ENCODE results near the gene S100PBP. TPM values are rescaled to one million over a fixed set of nuclear protein-coding genes. Genes with fewer than 3 reads are reported as not detected.

S100PBP gene
- total RNA-seq, 1 experiment from 2014 or later: 50.1 TPM

- Histone ChIP-seq H3K9ac (ENCODE audit: extremely low read depth, insufficient read length, low read length) (no peak overlapping the region), H3K18ac (ENCODE audit: insufficient read length, low read depth, low read length) (no peak overlapping the region), H3K27ac (ENCODE audit: insufficient read length, low read depth, low read length) (no peak overlapping the region), H3T11ph (ENCODE audit: low read length) (no peak overlapping the region), H3K23ac (ENCODE audit: insufficient read length, low read depth, low read length) (no peak overlapping the region), H3K56ac (ENCODE audit: insufficient read length, low read depth, low read length) (no peak overlapping the region), H3K23me2 (ENCODE audit: insufficient read length, low read depth, low read length, poor library complexity, severe bottlenecking) (no peaks in the 10 kb centered on the region), H2BK15ac (ENCODE audit: low read depth, low read length) (no peak overlapping the region), H4K20me1 (ENCODE audit: control insufficient read depth, insufficient read depth, insufficient read length) (no peaks in the 10 kb centered on the region), H4K5ac (ENCODE audit: insufficient read length, low read depth, low read length) (no peak overlapping the region), H2BK20ac (ENCODE audit: low read depth, low read length, poor library complexity, severe bottlenecking) (no peak overlapping the region), H3K4me2 (ENCODE audit: insufficient read depth, insufficient read length, low read length) (no peak overlapping the region), H3K27me3 (ENCODE audit: insufficient read depth, low read length) (peaks cover 4% of the 10 kb centered on the region; the same call in 1 of the 2 replicates), H3K79me2 (ENCODE audit: insufficient read depth, low read length) (no peaks in the 10 kb centered on the region), H2AFZ (ENCODE audit: low read length) (no peak overlapping the region), H3K9me3 (ENCODE audit: control insufficient read depth, low read depth, low read length) (no peaks in the 10 kb centered on the region), H2BK12ac (ENCODE audit: insufficient read length, low read depth, low read length) (no peak overlapping the region), H2BK120ac (ENCODE audit: low read depth, low read length, poor library complexity, severe bottlenecking) (no peak overlapping the region), H4K8ac (replicated peaks; ENCODE audit: insufficient read length, low read depth, low read length) (no peak overlapping the region), H3K4ac (ENCODE audit: low read depth, low read length) (no peak overlapping the region), H3K79me1 (ENCODE audit: insufficient read depth, low read depth, low read length, poor library complexity, severe bottlenecking) (no peaks in the 10 kb centered on the region), H3K14ac (ENCODE audit: insufficient read depth, low read length) (no peak overlapping the region), H3K4me1 (ENCODE audit: insufficient read depth, low read length) (no peaks in the 10 kb centered on the region), H2AK5ac (ENCODE audit: insufficient read length, low read length) (no peak overlapping the region), H2BK5ac (ENCODE audit: insufficient read length, low read length) (no peak overlapping the region), H4K91ac (ENCODE audit: insufficient read length, low read depth, low read length) (no peak overlapping the region)
- DNase-seq: no peak
- Mint-ChIP-seq H3K36me3 (ENCODE audit: insufficient read depth in 1 of 3, low read depth in 3 of 3) (no peaks in the 10 kb centered on the region), H3K27ac (no peak overlapping the region), H3K4me3 (no peak overlapping the region), H3K4me1 (peaks cover 1 to 3% of the 10 kb centered on the region in 2 experiments; a peak in 3 of 4 replicates), H3K27me3 (ENCODE audit: low read depth) (peaks cover 38% of the 10 kb centered on the region), H3K9me3 (no peaks in the 10 kb centered on the region; a peak in 2 of 5 replicates)
- no peak for TF ChIP-seq CTCF (conservative IDR thresholded peaks at IDR 0.05)
- WGBS (ENCODE audit: extremely low coverage, insufficient read length, low lambda C conversion rate): no CpG with 5 or more reads among the region's 7 CpGs
These were observed 89.2 kb downstream of the S100PBP start for GRCh38 chr1:32906654-32907053.
